Activated naive CD8-positive, alpha-beta T cell treated with anti-CD3 and anti-CD28 coated beads, Interleukin-2, amount 50 U/mL, for 16 hours (primary cell): ENCODE results near the gene CA5B.
"Not testable (repeated sequence)": the region's sequence is repeated elsewhere in the genome, so short reads cannot be mapped to it uniquely, and the experiment has no call there.

Experiments
- DNase-seq: peaks from one replicate; pipeline ENCODE4 v3.0.0-alpha.2; 2020; ENCODE audit warnings: low read depth, low spot score

The CA5B gene, protein sequence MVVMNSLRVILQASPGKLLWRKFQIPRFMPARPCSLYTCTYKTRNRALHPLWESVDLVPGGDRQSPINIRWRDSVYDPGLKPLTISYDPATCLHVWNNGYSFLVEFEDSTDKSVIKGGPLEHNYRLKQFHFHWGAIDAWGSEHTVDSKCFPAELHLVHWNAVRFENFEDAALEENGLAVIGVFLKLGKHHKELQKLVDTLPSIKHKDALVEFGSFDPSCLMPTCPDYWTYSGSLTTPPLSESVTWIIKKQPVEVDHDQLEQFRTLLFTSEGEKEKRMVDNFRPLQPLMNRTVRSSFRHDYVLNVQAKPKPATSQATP

DNA sequence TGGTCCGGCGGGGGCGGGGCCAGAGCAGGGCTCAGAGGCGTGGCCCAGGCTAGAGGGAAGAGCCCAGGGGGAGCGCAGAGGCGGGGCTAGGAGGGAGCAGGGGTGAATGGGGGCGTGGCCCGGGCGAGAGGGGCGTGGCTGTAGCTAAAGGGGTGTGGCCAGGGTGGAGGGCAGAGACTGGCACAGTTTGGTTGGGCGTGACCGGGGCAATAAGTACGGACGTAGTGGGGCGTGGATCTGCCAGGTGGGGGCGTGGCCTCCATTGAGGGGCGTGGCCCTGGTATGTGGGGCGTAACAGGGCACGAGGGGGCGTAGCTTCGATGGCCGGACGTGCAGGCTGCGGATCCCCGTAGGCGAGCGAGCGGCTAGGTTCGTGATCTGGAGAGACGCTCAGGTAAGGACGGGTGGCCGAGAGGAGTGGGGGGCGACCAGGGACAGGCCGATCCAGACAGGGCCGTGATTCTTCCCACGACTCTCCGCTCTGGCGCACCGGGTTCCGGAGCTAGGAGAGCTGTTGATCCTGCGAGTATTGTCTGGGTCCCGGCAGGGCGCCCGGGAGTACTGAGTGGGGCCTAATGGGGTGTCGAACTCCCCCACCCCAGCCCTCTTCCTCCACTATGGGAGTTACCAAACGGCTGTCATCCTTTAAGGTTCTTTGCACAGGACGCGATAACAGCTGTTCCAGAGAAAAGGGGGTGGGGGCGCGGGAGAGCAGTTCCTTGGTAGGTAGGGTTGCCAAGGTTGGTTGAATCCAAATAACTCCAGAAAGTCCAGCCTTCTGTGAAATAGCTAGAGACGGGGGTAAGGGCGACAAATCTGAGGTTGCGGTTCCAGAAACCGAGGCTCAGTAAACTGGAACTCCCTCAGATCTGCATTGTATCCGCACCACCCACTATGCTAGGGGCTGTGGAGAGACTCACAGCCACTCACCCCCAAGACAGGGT is at the start of gene CA5B:
TSS of gene CA5B (plus strand) at position 312 of the 944 bp plus-strand sequence. CDS start 11,754 bp downstream, outside the sequence.
- peak; percentile 85 for DNase-seq

DNA sequence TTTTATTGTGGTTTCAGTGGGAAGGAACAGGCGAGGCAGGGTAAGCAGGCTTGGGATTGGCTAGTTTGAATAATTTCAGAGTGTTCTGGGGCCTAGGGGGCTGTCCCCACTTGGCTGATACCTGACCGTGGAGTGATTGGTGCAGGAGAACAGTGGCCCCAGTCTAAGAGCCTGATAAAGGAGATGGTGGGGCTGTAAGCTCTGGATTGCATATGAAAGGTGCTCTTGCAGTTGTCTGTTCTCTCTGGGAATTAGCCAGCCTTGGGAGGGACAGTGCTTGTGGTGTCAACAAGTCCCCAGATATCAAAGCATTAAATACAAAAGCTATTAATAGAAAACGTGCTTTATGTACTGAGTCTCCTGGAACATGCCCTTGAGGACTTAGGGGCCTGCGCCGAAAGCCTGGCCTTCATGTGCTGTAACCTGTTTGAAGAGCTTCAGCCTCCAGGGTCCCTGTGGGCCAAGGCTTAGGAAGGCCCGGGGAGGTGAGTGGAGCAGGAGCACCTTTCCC is 43.1 kb upstream of the CA5B start:
- DNase-seq, result no peak

DNA sequence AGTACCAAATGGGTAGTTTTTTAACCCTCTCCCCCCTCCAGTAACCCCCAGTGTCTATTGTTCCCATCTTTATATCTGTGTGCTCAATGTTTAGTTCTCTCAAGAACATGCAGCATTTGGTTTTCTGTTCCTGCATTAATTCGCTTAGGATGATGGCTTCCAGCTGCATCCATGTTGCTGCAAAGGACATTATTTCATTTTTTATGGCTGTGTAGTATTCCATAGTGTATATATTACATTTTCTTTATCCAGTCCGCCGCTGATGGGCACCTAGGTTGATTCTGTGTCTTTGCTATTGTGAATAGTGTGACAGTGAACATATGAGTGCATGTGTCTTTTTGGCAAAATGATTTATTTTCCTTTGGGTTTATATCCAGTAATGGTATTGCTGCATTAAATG is 41.6 kb upstream of the CA5B start:
- no peak for DNase-seq

DNA sequence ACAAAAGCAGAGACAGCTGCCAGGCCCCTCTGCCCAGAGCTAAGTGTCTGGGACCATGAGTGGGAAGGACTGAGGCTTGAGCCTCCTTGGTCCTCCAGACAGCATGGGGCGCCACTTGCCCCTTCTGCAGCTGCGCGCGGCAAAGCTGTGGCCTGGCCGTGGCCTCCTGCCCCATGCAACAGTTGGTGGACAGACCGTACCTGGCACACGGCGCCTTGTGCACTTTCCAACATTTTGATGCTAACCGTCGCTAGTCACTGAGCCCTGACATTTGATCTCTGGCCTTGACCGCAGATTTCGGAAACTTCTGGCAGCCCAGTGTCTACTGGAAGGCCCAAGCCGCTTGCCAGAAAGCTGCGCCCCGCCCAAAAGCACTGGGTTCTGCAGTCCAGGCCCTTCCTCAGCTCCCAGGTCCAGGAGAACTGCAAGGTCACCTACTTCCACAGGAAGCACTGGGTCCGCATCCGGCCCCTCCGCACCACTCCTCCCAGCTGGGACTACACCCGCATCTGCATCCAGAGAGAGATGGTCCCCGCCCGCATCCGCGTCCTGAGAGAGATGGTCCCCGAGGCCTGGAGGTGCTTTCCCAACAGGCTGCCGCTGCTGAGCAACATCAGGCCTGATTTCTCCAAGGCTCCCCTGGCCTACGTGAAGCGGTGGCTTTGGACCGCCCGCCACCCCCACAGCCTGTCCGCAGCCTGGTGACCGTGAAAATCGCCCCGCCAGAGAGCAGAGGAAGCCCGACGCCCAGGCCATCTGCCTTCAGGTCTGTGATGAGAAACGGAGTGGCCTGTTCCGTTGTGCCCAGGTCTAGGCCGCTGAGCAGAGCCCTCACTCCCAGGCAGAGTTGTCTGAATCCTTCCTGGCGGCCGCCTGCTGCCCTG is 35.3 kb upstream of the CA5B start:
- DNase-seq, result no peak

DNA sequence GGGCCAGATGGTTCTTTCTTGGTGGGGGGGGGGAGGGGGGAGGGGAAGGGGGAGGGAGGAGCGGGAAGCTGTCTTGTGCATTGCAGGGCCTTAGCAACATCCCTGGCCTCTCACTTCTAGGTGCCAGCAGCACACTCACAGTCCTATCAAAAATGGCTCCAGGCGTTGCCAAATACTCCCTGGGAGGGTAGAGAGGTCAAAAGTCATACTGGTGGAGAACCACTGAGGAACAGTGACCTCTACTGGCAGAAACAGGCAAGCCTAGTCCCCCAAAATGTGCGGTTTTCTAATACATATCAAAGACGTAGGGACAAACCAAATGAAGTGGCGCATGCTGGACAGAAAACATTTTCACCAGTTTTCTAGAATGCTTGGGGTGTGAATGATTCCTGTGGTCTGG is 34.3 kb upstream of the CA5B start:
- not testable (repeated sequence) for DNase-seq

DNA sequence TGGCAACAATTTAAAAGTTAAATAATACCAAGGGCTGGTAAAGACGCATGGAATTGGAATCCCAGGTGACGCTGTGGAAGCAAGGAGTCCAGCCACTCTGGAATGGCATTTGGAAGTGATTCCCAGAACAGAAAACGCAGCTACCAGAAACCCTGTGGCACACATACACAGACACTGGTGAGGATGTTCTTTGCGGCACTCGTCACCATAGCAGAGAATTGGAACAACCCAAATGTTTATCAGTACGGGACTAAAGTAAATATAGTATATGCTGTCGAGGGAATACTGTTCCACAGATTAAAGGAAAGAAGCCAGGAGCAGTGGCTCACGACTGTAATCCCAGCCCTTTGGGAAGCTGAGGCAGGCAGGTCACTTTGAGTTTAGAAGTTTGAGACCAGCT is 33.8 kb upstream of the CA5B start:
- DNase-seq, result not testable (repeated sequence)

DNA sequence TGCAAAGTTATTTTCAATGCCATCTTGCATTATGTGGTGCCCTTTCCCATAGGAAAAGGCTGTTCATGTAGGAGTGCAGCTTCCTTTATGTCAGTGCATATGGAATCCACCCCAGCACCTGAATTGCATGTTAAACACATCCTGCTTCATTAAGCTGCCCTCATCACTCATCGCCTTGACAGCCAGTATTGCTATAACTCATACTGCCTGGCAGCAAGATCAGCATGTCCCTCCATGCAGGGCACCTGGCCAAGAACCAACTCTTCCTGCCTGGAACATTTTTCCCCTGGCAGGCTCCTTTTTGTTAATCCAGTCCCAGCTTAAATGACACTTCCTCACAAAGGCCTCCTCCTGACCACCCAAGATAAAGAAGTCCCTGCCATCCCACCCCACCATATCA is 23.5 kb upstream of the CA5B start:
- no peak for DNase-seq

DNA sequence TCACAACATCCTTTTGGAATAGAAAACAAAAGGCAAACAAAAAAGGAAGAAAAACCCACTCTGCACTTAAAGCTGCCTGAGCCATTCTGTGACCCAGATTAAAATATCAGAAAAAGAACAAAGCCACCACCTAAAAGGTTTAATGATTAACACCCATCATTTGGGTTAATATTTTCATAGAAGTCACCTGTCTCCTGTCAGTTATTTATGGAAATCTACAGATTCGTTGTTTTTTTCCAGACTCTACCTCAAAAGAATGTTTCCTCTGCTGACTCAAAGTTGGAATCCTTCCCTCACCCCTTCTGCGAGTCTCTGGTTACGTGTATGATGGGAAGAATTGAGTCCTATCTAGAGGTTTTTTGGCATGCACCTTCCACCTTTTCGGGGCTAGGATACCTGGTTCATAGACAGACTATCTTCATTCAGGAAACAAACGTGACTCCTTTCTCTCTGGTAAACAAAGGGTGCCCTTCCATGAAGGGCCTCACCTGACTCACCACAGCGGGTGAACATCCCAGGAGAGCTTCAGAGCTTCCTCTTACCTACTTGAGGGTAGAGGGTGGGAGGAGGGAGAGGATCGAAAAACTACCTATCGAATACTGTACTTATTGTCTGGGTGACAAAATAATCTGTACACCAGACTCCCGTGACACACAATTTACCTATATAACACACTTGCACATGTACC is 19.6 kb upstream of the CA5B start:
- no peak for DNase-seq

DNA sequence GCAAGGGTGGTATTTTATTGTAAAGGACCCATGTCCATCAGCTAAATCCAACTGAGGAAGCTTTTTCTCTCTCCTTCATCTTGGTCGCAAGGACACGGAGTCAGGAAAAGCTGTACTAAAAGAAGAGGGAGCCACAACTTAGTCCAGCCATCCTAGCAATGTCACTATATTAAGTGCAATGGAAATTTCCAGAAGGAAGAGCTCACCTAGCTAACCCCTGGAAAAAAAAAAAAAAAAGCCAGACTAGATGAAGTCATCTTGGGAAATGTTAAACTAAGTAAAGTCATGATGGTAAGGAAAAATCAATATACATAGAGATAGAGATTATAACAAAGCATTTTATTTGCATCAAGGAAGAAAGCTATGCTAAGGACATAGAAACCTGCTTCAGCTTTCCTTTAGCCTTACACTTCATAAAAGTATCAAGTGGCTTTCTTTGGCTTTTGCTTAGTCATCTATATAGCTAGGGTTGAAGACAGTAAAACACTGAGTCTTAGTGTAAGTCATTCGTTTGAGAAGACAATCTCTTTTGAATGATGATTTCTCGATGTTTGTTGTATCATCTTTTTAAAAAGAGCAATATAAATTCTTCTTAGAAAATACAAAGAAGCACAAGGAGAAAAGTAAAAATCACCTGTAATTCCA is 18.6 kb upstream of the CA5B start:
- DNase-seq, result no peak

DNA sequence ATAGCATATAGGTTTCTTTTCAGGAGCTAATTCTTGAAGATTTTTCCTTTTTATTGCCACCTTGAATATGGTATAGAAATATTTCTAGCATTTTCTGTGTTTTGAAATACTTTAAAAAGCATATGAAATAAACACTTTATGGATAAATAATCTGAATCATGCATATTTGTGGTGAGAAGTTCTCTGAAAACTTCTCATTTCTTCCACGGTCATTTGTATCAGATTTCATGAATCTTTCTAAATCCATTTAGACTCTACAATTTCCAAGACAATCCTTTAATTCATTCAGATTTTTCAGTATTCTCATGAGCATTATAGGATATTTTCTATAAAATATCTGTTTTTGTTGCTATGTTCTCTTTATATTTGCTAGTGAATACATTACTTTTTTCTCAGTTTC is 16.2 kb upstream of the CA5B start:
- no peak for DNase-seq

DNA sequence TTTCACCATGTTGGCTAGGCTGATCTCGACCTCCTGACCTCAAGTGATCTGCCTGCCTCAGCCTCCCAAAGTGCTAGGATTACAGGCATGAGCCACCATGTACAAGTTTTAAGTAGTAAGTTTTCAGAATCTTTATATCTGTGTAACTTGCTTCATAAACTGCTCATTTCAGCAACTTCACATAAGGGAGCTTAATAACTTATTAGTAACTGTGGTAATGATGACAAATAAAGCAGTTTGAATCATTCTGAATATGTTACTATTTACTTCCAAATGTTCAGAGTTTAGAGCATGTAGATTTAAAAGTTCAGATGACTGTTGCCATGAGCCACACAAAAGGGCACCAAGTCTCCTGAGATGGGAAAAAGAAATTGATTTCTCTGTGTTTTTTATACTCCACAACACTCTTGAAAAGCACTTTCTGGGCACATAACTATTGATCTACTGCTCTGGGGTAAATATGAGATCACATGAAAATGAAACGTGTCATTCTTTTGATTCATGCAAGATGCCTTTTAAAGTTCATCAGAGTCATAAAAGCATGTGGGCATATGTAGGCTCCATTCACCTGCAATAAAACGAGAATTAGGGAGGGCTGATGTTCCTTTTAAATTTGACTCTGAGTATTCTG is 14.1 kb upstream of the CA5B start:
- DNase-seq, result no peak

DNA sequence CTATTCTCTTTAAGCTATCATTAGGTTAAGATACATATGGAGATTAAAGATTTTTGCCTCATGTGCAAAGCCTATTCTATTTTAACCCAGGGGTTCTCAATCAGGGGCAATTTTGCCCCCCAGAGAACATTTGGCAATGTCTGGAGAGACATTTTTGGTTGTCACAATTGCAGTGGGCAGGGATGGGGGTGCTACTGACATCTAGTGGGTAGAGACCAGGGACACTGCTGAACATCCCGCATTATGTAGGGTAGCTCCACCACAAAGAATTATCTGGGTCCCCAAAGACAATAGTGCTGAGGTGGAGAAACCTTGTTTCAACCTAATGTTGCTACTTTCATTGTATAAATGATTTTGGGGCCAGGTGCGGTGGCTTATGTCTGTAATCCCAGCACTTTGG is 13.2 kb upstream of the CA5B start:
- DNase-seq, result no peak

DNA sequence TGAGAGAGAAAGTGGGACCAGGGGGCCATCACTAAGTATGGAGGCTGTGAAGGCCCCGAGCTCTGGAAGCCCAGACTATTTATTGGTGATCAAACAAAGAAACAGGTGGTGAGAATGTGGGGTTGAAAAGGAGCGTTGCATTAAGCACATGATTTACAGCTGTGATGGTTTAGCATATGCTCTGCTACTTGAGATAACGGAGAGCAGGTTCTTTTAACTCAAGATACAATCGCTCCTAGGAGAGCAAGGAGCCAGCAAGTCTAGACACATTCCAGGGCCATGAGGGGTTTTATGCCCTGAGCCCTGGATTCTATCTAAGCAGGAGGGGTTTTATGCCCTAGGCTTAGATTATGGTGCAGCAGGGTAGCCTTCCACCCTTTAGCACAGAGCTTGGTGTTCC is 6.7 kb upstream of the CA5B start:
- not testable (repeated sequence) for DNase-seq

DNA sequence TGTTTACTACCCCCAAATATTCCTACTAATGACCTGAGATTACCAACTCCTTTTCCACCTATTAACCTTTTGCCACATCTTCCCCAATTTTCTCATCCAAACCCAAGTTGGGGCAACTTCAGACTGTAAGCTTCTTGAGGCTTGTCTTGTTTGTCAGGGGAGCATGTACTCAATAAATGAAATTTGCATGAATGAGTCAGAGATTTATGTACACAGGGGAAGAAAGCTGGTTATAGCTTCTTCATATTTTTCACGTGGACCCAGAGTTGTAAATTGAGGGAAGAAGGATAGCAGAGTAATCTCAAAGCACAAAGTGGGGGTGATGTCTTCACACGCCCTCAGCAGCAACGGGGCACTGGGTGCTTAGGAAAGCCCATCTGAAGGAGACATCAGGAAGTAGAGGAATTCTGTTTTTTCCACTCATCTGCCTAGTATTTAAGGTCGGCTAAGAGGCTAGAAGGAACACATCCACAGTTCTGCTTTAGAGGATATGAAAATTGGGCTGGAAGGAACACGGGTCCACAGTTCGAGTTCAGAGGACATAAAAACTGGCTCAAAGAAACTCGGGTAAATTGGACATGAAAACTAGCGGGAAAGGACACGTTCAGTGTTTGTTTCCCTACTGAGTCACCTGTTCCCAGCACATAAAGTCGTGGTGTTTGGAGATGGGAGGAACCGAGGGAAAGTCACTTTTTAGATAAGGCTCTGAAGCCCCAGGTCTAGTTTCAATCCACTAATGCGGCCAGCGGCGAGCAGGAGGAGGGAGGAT is 696 bp upstream of the CA5B start:
- DNase-seq, result no peak

DNA sequence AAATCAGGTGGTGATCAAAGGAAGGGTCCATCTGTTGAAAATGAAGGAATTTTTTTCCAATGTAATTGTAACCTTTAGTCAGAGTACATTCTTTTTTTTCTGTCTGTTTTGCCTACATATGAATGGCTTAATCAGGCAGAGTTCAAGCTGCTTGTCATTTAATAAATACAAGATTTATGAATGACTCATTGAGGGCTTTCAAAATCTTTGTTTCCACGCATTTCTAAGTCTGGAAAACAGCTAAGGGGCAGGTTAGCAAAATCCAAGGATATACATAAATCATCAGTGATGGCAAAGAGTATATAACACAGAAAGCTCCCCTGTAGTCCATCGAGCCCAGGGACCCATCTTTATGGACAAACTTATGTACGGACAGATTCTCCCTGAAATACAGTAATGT is 1.8 kb downstream of the CA5B start:
- no peak for DNase-seq

DNA sequence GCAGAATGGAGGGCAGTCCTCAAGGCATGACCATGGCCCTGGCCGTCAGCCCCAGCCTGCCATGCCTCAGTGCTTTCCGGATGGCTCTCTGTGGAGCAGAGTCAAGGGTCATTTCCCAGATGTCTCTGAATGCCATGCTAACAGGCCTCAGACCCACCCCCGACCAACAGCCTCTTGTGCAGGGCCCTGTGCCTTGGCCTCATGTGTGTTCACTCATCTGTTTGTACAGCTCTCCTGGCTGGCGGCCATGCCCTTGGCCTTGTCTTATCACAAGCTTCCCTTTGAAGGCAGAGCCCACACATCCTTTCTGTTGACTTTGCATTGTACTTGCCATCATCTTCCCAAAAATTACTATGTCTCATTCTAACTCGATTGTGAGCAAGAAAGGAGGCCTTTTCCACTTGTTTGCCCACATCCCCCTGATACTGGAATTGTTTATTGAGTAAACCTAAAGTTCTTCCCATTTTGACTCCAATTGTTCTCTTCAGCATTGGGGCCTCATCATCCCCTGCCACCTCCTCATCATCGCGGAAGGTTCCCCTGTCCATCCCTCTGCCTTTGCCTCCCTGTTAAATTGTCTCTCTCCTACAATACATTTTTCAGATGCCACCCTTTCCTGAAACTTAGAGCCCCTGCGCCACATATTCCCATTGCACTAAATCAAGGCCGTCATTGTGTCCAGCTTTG is 6.3 kb downstream of the CA5B start:
- no peak for DNase-seq

DNA sequence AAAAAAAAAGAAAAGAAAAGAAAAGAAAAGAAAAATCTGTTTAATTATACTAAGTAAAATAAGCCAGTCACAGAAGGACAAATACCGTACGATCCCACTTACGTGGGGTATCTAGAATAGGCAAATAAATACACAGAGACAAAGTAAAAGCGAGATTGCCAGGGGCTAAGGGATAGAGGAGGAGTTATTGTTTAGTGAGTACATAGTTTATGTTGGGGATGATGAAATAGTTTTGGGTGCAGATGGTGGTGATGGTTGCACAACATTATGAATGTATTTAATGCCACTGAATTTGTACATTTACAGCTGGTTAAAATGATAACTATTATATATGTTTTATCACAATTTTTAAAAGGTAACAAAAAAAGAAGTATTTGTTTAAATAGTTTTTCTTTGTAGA is 7.1 kb downstream of the CA5B start:
- no peak for DNase-seq

DNA sequence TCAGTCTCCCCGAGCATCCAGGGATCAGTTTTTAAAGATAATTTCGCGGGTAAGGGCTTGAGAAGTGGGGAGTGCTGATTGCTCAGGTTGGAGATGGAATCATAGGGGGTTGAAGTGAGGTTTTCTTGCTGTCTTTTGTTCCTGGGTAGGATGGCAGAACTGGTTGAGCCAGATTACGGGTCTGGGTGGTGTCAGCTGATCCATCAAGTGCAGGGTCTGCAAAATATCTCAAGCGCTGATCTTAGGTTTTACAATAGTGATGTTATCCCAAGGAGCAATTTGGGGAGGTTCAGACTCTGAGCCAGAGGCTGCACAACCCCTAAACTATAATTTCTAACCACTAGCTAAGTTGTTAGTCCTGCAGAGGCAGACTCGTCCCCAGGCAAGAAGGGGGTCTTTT is 8.6 kb downstream of the CA5B start:
- DNase-seq, result not testable (repeated sequence)
